Measurements from ENCODE around the gene SPRY4.

DNA sequence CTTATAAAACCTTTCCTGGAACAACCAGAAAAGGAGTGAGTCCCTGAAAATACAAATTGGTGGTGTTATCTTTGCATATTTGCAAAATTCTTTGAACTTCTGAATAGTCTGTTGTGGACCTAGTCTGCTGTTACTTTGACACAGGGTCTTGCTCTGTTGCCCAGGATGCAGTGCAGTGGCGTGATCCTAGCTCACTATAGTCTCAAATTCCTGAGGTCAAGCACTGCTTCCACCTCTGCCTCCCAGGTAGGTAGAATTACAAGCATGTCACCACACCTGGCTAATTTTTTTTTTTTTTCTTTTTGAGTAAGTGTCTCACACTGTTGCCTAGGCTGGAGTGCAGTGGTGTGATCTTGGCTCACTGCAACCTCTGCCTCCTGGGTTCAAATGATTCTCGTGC, 43.7 kb upstream of the SPRY4 start:
- TF ChIP-seq, protein P1, sequence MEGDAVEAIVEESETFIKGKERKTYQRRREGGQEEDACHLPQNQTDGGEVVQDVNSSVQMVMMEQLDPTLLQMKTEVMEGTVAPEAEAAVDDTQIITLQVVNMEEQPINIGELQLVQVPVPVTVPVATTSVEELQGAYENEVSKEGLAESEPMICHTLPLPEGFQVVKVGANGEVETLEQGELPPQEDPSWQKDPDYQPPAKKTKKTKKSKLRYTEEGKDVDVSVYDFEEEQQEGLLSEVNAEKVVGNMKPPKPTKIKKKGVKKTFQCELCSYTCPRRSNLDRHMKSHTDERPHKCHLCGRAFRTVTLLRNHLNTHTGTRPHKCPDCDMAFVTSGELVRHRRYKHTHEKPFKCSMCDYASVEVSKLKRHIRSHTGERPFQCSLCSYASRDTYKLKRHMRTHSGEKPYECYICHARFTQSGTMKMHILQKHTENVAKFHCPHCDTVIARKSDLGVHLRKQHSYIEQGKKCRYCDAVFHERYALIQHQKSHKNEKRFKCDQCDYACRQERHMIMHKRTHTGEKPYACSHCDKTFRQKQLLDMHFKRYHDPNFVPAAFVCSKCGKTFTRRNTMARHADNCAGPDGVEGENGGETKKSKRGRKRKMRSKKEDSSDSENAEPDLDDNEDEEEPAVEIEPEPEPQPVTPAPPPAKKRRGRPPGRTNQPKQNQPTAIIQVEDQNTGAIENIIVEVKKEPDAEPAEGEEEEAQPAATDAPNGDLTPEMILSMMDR (IDR thresholded peaks at IDR 0.05): no peak
- TF ChIP-seq POLR2A (IDR thresholded peaks at IDR 0.05) (no peak), POLR2AphosphoS5 (IDR thresholded peaks at IDR 0.05) (no peak), EP300 (IDR thresholded peaks at IDR 0.05) (no peak)

All from stomach (tissue), 4 donors.